ENCODE measurements around the gene ZBTB11. TPM values are rescaled to one million over a fixed set of nuclear protein-coding genes. Genes with fewer than 3 reads are reported as not detected.
"Not testable (repeated sequence)": the region's sequence is repeated elsewhere in the genome, so short reads cannot be mapped to it uniquely, and the experiment has no call there.

ZBTB11 gene
- total and polyA plus RNA-seq, 7 donors: 3.0 to 24.4 (median 18.6) TPM

DNA sequence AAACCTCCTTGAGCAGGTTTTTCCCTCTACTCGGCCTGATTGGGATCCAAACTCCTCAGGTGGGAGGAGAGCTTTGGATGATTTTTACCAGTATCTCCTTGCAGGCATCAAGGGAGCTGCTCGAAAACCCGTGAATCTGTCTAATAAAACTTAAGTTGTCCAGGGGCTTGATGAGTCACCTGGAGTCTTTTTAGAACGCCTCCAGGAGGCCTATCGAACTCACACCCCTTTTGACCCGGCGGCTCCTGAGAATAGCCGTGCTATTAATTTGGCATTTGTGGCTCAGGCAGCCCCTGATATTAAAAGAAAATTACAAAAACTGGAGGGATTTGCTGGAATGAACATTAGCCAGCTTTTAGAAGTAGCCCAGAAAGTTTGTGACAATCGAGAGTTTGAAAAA, 41.6 kb downstream of the ZBTB11 start:
- Histone ChIP-seq H3K9me3 (no peaks in the 10 kb centered on the region), H3K4me1 (no peaks in the 10 kb centered on the region), H3K27ac (no peak overlapping the region), H3K4me3 (no peak overlapping the region), H3K27me3 (no peaks in the 10 kb centered on the region), H3K36me3 (no peaks in the 10 kb centered on the region)
- DNase-seq: no peak
- intact Hi-C loops (cut with DNase I): no loop called here
- WGBS, 2 donors: 72 to 80% methylated on average over 9 of the region's 9 CpGs
- no peak for TF ChIP-seq EP300 (IDR thresholded peaks at IDR 0.05)
- TF ChIP-seq POLR2A (IDR thresholded peaks at IDR 0.05): no peak
- TF ChIP-seq, protein P1, sequence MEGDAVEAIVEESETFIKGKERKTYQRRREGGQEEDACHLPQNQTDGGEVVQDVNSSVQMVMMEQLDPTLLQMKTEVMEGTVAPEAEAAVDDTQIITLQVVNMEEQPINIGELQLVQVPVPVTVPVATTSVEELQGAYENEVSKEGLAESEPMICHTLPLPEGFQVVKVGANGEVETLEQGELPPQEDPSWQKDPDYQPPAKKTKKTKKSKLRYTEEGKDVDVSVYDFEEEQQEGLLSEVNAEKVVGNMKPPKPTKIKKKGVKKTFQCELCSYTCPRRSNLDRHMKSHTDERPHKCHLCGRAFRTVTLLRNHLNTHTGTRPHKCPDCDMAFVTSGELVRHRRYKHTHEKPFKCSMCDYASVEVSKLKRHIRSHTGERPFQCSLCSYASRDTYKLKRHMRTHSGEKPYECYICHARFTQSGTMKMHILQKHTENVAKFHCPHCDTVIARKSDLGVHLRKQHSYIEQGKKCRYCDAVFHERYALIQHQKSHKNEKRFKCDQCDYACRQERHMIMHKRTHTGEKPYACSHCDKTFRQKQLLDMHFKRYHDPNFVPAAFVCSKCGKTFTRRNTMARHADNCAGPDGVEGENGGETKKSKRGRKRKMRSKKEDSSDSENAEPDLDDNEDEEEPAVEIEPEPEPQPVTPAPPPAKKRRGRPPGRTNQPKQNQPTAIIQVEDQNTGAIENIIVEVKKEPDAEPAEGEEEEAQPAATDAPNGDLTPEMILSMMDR (IDR thresholded peaks at IDR 0.05): no peak
- TF ChIP-seq POLR2AphosphoS5 (IDR thresholded peaks at IDR 0.05): no peak

DNA sequence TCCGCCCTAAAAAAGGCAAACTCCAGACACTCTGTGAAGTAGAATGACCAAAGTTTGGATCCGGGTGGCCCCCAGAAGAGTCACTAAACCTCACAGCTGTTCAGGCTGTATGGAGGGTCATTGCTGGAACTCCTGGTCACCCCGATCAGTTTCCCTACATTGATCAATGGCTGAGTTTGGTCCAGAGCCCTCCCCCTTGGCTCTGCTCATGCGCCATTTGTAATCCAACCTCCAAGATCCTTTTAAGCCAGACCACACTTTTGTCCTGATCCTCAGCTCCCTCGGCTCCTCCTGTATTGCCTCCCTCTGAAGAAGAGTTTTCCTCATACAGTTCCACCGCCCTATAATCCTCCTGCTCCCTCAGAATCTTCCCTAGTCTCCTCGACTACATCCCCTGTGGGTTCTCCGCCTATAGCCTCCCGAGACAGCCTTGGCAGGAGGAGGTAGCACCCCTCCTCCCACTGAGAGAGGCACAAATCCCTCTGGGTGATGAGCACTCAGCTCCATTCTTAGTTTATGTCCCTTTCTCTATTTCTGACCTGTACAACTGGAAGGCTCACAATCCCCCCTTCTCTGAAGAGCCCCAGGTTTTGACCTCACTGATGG, 42.2 kb downstream of the ZBTB11 start:
- 78 to 83% methylated on average over 9 of the region's 9 CpGs for WGBS, 2 donors
- Histone ChIP-seq H3K27me3 (no peaks in the 10 kb centered on the region), H3K27ac (no peak overlapping the region), H3K9me3 (no peaks in the 10 kb centered on the region), H3K4me1 (no peaks in the 10 kb centered on the region), H3K4me3 (no peak overlapping the region), H3K36me3 (no peaks in the 10 kb centered on the region)
- TF ChIP-seq EP300 (IDR thresholded peaks at IDR 0.05) (no peak), POLR2AphosphoS5 (IDR thresholded peaks at IDR 0.05) (no peak), POLR2A (IDR thresholded peaks at IDR 0.05) (no peak)
- TF ChIP-seq, protein P1 (IDR thresholded peaks at IDR 0.05): no peak
- DNase-seq: no peak
- intact Hi-C loops (cut with DNase I): no loop called here

DNA sequence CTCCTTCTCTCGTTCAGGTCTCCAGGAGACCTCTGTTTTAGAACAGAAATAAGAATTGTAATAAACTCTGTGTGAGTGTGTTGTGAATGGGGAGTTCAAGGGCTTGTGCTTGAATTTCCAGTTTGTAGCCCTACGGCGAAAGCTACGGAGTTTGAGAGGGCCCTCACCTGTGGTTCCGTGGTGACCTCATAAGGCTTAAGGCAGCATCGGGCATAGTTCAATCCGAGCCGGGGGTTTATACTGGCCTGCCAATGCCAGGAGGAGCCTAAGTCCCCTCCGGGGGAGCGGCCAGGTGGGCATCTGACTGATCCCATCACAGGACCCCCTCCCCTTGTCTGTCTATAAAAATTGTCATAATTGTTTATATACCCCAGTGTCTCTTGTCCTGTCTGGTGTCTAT, 43.7 kb downstream of the ZBTB11 start:
- TF ChIP-seq EP300 (IDR thresholded peaks at IDR 0.05): no peak
- TF ChIP-seq, protein P1 (IDR thresholded peaks at IDR 0.05): no peak
- no peak for TF ChIP-seq POLR2AphosphoS5 (IDR thresholded peaks at IDR 0.05)
- TF ChIP-seq POLR2A (IDR thresholded peaks at IDR 0.05): no peak
- Histone ChIP-seq H3K27me3 (no peaks in the 10 kb centered on the region), H3K36me3 (no peaks in the 10 kb centered on the region), H3K27ac (no peak overlapping the region), H3K9me3 (no peaks in the 10 kb centered on the region), H3K4me3 (no peak overlapping the region), H3K4me1 (no peaks in the 10 kb centered on the region)
- 86 to 88% methylated on average over 10 of the region's 10 CpGs for WGBS, 2 donors
- DNase-seq: no peak
- intact Hi-C loops (cut with DNase I): no loop called here

DNA sequence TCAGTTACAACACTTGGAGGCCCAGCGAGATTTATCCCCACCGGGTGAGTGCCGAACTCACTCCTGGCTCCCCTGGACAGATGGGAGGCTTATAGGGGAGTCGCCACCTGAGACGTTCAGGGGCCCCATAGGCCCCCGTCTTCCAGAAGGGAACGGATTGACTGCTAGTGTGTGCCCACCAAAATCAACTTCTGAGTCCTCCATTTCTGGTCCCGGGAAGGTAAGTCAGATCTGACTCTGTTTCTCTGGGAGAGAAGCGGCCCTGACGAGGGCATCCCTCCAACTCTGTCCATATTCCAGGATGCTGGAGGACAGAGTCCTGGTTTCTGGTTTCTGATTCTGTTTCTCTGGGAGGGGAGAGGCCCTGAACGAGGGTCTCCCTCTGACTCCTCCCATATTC, 44.3 kb downstream of the ZBTB11 start:
- Histone ChIP-seq H3K4me1 (no peaks in the 10 kb centered on the region), H3K36me3 (no peaks in the 10 kb centered on the region), H3K4me3 (no peak overlapping the region), H3K27ac (no peak overlapping the region), H3K9me3 (no peaks in the 10 kb centered on the region), H3K27me3 (no peaks in the 10 kb centered on the region)
- DNase-seq: no peak
- WGBS, 2 donors: 75 to 79% methylated on average over 11 of the region's 11 CpGs
- intact Hi-C loops (cut with DNase I): no loop called here
- TF ChIP-seq, protein P1 (IDR thresholded peaks at IDR 0.05): no peak
- TF ChIP-seq POLR2AphosphoS5 (IDR thresholded peaks at IDR 0.05): no peak
- TF ChIP-seq POLR2A (IDR thresholded peaks at IDR 0.05): no peak

DNA sequence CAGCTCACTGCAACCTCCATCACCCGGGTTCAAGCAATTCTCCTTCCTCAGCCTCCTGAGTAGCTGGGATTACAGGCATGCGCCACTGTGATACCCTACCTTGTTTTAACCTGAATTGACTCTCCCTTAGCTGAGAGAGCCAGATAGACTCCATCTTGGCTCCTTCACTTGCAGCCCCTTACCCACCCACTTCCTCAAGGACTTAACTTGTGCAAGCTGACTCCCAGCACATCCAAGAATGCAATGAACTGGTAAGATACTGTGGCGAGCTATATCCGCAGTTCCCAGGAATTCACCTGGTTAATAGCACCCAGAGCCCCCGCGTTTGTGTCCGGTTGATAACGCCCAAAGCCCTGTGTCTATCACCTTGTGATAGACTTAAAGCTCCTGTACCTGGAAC, 45.0 kb downstream of the ZBTB11 start:
- DNase-seq; H3K4me1 ChIP-seq; H3K27ac ChIP-seq; intact Hi-C loops (cut with DNase I); H3K9me3 ChIP-seq; H3K27me3 ChIP-seq; H3K36me3 ChIP-seq; H3K4me3 ChIP-seq: not testable (repeated sequence)
- 81 to 88% methylated on average over 8 of the region's 8 CpGs for WGBS, 2 donors

All from sigmoid colon (tissue), 7 donors.